ENCODE results near the gene CCDC43.

CCDC43 gene

GRCh38 chr17:44627513-44628242 is 61.9 kb downstream of the CCDC43 start:
- DNase-seq (ENCODE audit: low spot score), result no peak
